ENCODE results near the gene ENO2.
A peak's percentile ranks its signal among the peaks of the same experiment; 100 is the strongest.

Gene ENO2

DNA sequence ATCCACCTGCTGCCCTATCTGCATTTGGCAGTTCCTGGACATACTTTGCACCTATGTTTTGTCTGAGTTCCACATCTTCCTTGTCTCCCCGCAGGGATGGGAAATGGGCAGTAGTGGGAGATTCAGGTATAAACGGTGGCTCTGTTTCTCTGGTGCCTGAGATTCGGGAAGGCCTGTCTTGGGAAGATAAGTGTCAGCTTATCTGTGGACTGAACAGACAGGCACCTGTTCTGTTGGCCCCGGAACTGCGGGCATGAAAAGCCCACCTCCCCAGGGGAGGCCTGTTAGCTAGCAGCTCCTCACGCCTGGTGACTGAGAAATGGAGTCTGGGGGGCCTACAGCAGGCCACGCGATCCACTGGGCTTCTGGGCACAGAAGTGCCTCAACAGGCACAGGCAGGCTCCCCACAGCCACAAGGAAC lies 50.2 kb downstream of the ENO2 start:
- TF ChIP-seq, protein P1, sequence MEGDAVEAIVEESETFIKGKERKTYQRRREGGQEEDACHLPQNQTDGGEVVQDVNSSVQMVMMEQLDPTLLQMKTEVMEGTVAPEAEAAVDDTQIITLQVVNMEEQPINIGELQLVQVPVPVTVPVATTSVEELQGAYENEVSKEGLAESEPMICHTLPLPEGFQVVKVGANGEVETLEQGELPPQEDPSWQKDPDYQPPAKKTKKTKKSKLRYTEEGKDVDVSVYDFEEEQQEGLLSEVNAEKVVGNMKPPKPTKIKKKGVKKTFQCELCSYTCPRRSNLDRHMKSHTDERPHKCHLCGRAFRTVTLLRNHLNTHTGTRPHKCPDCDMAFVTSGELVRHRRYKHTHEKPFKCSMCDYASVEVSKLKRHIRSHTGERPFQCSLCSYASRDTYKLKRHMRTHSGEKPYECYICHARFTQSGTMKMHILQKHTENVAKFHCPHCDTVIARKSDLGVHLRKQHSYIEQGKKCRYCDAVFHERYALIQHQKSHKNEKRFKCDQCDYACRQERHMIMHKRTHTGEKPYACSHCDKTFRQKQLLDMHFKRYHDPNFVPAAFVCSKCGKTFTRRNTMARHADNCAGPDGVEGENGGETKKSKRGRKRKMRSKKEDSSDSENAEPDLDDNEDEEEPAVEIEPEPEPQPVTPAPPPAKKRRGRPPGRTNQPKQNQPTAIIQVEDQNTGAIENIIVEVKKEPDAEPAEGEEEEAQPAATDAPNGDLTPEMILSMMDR (IDR thresholded peaks at IDR 0.05; ENCODE audit: low read depth, low read length), result no peak
- DNase-seq (ENCODE audit: extremely low read depth, low read depth), result no peak

DNA sequence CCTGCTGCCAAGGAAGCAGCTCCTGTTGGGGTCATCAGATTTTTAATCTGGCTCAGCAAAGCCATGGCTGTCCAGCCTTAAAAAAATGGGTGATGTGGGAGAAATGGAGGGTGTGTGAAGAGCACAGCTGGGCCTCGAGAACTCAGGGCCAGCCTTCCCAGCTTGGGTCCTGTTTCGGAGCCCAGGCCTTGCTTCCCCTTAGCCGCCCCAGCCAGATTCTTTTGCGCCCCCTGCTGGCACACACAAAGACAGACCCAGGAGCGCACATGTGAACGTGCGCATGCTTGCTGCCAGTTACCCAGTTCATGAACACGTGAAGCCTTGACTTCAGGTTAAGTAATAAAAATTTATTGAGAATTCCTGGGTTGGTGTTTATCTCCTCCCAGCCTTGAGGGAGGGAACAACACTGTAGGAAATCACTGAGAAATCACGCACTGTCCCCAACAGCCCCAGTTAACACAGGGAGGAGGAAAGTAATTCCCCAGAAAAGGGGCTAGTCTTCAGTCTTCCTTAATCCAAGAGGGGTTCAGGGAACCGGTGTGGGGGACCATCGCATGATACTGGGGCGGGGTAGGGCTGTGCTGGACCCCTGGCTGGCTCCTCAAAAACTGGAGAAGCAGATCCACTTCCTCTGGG lies 50.8 kb downstream of the ENO2 start:
- DNase-seq (ENCODE audit: extremely low read depth, low read depth), result peak; percentile 68
- TF ChIP-seq, protein P1 (IDR thresholded peaks at IDR 0.05; ENCODE audit: low read depth, low read length), result peak; percentile 93

DNA sequence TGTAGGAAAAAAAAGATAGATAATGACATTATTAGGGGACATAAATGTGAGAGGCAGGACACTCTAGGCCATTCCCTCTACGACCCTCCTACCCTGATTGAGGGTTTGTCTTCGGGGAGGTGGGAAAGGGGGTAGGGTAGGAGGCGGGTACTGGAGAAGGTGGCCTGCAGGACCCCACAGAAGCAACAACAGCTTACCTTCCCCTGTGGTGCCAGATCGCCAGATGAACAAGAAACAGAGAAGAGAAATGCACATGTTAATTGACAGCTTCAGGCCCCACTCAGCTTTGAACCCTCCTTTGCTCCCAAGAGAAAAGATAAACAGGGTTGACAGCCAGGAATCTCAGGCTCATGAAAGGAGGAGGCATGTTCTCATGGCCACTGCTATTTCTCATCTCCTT lies 51.3 kb downstream of the ENO2 start:
- no peak for DNase-seq (ENCODE audit: extremely low read depth, low read depth)
- TF ChIP-seq, protein P1 (IDR thresholded peaks at IDR 0.05; ENCODE audit: low read depth, low read length), result no peak

DNA sequence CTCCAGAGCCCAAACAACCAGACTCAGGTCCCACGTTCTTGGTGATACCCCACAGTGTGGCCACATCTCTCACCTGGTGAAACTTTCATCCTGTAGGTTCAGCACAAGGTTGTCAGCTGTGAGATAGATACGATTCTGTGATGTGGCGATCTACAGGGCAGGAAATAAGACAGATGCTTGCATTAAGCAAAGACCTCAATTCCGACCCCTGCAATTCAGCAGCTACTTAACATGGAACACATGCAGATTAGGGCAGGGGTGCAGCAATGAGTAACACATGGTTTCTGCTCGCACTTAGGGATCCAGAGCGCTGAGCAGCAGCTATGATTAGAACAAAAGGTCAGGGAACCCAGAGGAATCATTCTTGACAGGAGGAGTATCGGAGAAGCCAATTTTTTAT lies 52.0 kb downstream of the ENO2 start:
- no peak for DNase-seq (ENCODE audit: extremely low read depth, low read depth)
- TF ChIP-seq, protein P1 (IDR thresholded peaks at IDR 0.05; ENCODE audit: low read depth, low read length), result no peak

DNA sequence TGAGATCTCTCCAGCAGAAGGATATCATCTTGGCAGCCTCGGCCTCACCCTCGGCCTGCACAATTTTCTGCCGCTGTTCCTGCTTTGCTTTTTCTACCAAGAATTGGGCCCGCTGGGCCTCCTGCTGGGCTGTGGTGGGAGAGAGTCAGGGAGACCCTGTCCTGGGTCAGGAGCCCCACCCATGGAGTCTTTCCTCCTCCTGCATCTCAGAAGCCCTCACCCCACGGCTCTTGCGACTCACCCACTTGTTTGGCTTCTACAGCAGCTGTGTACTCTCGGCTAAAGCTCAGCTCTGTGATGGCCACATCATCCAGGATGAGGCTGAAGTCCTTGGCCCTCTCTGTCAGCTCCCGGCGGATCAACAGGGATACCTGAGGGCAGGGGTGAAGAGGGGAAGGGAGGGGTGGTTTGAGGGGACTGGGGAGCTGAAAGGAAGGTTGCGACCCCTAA lies 53.3 kb downstream of the ENO2 start:
- DNase-seq (ENCODE audit: extremely low read depth, low read depth), result no peak
- TF ChIP-seq, protein P1 (IDR thresholded peaks at IDR 0.05; ENCODE audit: low read depth, low read length), result no peak

DNA sequence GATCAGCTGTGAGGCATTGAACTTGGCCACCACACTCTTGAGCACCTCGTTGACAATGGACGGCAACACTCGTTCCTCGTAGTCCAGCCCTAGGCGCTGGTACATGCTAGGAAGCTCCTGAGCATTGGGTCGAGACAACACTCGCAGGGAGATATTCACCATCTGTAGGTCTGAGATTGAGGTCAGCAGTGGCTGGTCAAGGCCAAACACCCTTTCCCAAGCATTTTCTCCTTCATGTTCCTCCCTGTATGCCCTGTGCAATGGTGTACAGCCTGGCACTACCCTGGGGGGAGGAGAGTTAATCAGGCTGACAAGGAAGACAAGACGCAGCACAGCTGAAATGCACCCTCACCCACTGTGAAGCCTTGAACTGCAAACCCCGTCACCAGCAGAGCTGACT lies 54.0 kb downstream of the ENO2 start:
- TF ChIP-seq, protein P1 (IDR thresholded peaks at IDR 0.05; ENCODE audit: low read depth, low read length), result no peak
- DNase-seq (ENCODE audit: extremely low read depth, low read depth), result no peak

DNA sequence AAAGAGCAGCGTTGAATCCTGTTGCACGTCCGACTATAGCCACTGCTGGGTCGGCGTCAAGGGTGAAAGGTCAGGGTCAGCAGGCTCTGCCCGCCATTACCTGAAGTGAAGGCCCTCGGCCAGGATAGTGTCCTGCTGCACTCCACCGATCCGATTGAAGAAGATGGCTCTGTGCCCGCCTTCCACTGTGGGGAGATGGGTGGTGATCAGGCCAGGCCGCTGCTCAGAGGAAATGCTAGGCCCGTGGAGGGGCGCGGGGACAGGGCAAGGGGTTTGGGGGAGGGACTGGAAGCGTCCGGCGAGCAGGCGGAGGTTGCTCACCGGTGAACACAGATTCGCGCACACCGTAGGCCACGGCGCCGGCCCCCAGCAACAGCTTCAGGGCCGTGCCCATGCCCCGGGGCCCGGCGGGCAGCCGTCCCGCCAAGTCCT lies 55.7 kb downstream of the ENO2 start:
- TF ChIP-seq, protein P1 (IDR thresholded peaks at IDR 0.05; ENCODE audit: low read depth, low read length), result no peak
- DNase-seq (ENCODE audit: extremely low read depth, low read depth), result no peak

Measured in AG09319 (cell line).